Measurements from ENCODE around the gene HOOK2. TPM values are rescaled to one million over a fixed set of nuclear protein-coding genes. Genes with fewer than 3 reads are reported as not detected.

Gene HOOK2
- total and polyA plus RNA-seq, 2 of the 13 experiments (the other 11 are each of a cell fraction or from before 2014, with no cell fraction given), result 9.2 to 12.9 TPM

DNA sequence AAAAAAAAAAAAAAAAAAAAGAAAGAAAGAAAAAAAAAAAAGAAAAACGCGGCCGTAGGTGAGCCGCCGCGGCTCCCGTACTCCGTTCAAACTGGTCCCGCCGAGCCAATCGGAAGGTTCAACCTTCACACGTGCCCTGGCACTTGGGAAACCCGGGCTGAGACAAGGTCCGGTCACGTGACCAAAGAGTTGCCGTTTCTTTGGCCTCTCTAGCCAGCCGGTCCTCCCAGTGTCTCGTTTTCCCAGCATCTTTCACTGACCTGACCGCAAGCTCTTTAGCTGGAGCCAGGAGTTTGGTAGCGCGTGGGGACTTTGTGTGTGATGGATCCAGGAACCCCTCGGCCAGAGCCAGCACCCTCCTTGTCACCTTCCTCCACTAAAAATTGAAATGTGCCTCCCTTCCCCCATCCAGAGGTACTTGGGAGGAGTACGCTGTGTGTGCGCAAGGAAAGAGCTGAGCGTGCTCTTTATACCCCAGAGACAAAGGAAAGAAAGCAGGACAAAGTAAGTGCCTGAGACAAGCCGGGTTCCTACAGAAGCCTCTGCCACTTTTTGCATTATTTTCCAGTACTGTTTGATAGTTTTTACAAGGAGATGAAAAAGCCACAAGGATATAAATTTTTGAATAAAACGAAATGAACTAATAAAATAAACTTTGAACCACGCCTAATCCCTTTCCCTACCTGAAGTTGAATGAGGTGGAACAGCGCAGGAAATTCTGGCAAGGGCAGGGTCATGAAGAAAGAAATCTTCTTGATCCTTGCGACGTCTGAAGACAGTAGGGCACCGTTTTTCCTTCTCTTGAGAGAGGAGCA is 52.6 kb downstream of the HOOK2 start (continued):
- TF ChIP-seq NR3C1 (CRISPR knock-in tag; IDR thresholded peaks at IDR 0.05), result no peak
- no peak for TF ChIP-seq MZF1 (CRISPR knock-in tag; IDR thresholded peaks at IDR 0.05; ENCODE audit: borderline replicate concordance)
- 0 out of 2 replicates have a peak, but pooled peaks have one; percentile 44 for TF ChIP-seq KLF6 (CRISPR knock-in tag; IDR thresholded peaks at IDR 0.05)
- TF ChIP-seq TERF1 (CRISPR knock-in tag; IDR thresholded peaks at IDR 0.05), result no peak
- TF ChIP-seq SAP130 (CRISPR knock-in tag; IDR thresholded peaks at IDR 0.05; ENCODE audit: low read depth), result peak; percentile 97
- TF ChIP-seq FOXO4 (CRISPR knock-in tag; conservative IDR thresholded peaks at IDR 0.05), result no peak
- TF ChIP-seq ZNF841 (CRISPR knock-in tag; IDR thresholded peaks at IDR 0.05; ENCODE audit: borderline replicate concordance), result no peak
- TF ChIP-seq, protein P1, sequence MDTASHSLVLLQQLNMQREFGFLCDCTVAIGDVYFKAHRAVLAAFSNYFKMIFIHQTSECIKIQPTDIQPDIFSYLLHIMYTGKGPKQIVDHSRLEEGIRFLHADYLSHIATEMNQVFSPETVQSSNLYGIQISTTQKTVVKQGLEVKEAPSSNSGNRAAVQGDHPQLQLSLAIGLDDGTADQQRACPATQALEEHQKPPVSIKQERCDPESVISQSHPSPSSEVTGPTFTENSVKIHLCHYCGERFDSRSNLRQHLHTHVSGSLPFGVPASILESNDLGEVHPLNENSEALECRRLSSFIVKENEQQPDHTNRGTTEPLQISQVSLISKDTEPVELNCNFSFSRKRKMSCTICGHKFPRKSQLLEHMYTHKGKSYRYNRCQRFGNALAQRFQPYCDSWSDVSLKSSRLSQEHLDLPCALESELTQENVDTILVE (CRISPR knock-in tag; IDR thresholded peaks at IDR 0.05), result peak; percentile 46; the same call in 1 of the 2 replicates
- TF ChIP-seq, protein P2, sequence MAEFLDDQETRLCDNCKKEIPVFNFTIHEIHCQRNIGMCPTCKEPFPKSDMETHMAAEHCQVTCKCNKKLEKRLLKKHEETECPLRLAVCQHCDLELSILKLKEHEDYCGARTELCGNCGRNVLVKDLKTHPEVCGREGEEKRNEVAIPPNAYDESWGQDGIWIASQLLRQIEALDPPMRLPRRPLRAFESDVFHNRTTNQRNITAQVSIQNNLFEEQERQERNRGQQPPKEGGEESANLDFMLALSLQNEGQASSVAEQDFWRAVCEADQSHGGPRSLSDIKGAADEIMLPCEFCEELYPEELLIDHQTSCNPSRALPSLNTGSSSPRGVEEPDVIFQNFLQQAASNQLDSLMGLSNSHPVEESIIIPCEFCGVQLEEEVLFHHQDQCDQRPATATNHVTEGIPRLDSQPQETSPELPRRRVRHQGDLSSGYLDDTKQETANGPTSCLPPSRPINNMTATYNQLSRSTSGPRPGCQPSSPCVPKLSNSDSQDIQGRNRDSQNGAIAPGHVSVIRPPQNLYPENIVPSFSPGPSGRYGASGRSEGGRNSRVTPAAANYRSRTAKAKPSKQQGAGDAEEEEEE (CRISPR knock-in tag; IDR thresholded peaks at IDR 0.05; ENCODE audit: borderline replicate concordance), result no peak
- no peak for TF ChIP-seq IKZF1 (IDR thresholded peaks at IDR 0.05)
- TF ChIP-seq EEA1 (CRISPR knock-in tag; IDR thresholded peaks at IDR 0.05; ENCODE audit: borderline replicate concordance), result no peak
- TF ChIP-seq ZNF343 (CRISPR knock-in tag; IDR thresholded peaks at IDR 0.05), result 0 out of 2 replicates have a peak, but pooled peaks have one; percentile 18
- no peak for TF ChIP-seq KAT2B (IDR thresholded peaks at IDR 0.05; ENCODE audit: borderline replicate concordance, low read depth, low read length)
- peak; percentile 99 for TF ChIP-seq ZNF574 (CRISPR knock-in tag; IDR thresholded peaks at IDR 0.05)
- TF ChIP-seq, protein P3, sequence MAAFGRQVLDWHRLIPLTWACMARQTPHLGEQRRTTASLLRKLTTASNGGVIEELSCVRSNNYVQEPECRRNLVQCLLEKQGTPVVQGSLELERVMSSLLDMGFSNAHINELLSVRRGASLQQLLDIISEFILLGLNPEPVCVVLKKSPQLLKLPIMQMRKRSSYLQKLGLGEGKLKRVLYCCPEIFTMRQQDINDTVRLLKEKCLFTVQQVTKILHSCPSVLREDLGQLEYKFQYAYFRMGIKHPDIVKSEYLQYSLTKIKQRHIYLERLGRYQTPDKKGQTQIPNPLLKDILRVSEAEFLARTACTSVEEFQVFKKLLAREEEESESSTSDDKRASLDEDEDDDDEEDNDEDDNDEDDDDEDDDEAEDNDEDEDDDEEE (CRISPR knock-in tag; IDR thresholded peaks at IDR 0.05), result no peak
- no peak for TF ChIP-seq PREB (CRISPR knock-in tag; IDR thresholded peaks at IDR 0.05)

Measured in HepG2 (cell line).